ENCODE measurements around the gene ZYG11B. TPM values are rescaled to one million over a fixed set of nuclear protein-coding genes. Genes with fewer than 3 reads are reported as not detected.
"Not testable (repeated sequence)": the region's sequence is repeated elsewhere in the genome, so short reads cannot be mapped to it uniquely, and the experiment has no call there.

The ZYG11B gene
- polyA plus RNA-seq, 3 donors: 7.3 to 17.5 (median 15.8) TPM

GRCh38 chr1:52786148-52786547 is 59.9 kb downstream of the ZYG11B start:
- H3K9ac ChIP-seq (ENCODE audit: insufficient read depth, low read length, poor library complexity, severe bottlenecking): no peak overlapping the region
- no peak overlapping the region for H3K27ac ChIP-seq (ENCODE audit: low read depth in 1 of 2, low read length in 2 of 2)
- Mint-ChIP-seq H3K36me3 (peaks cover 61 to 74% of the 10 kb centered on the region in 2 donors), H3K9me3 (no peaks in the 10 kb centered on the region), H3K4me3 (no peak overlapping the region), H3K27ac (peak overlapping the region in 1 of 7 donors; percentile 1), H3K27me3 (ENCODE audit: low read depth in 3 of 3) (peaks cover 0 to 1% (median 0%) of the 10 kb centered on the region in 3 donors), H3K4me1 (peaks cover 12% of the 10 kb centered on the region)
- no peak overlapping the region for H3K4me2 ChIP-seq (replicated peaks; ENCODE audit: extremely low read depth, low read length, poor library complexity, severe bottlenecking)
- WGBS (ENCODE audit: insufficient coverage): 100% methylated on average over 2 of the region's 4 CpGs
- no peaks in the 10 kb centered on the region for H3K9me3 ChIP-seq (replicated peaks in 1 of 2; ENCODE audit: control insufficient read depth in 1 of 2, insufficient read depth in 1 of 2, low read length in 2 of 2)
- no peaks in the 10 kb centered on the region for H3K4me1 ChIP-seq (ENCODE audit: control insufficient read depth in 1 of 2, insufficient read depth in 2 of 2, low read length in 2 of 2)
- intact Hi-C loops (cut with micrococcal nuclease): no loop called here
- peaks cover 40 to 76% of the 10 kb centered on the region in 2 donors for H3K36me3 ChIP-seq (replicated peaks in 1 of 2; ENCODE audit: control insufficient read depth in 1 of 2, insufficient read depth in 2 of 2, low read length in 2 of 2)
- no peaks in the 10 kb centered on the region for H3K79me2 ChIP-seq (ENCODE audit: insufficient read depth, low read length)
- no peaks in the 10 kb centered on the region for H4K20me1 ChIP-seq (ENCODE audit: insufficient read depth, low read length)
- no peak for TF ChIP-seq CTCF (IDR thresholded peaks at IDR 0.05)
- H3K4me3 ChIP-seq (replicated peaks in 1 of 3; ENCODE audit: low read depth in 2 of 3, low read length in 3 of 3): no peak overlapping the region
- H2AFZ ChIP-seq (ENCODE audit: insufficient read depth, low read depth, low read length, poor library complexity, severe bottlenecking): no peak overlapping the region
- H3K27me3 ChIP-seq (ENCODE audit: control insufficient read depth in 2 of 2, insufficient read depth in 2 of 2, low read length in 2 of 2): no peaks in the 10 kb centered on the region
- DNase-seq: peak in 1 of 3 donors; percentile 28

GRCh38 chr1:52790429-52790828 is 64.2 kb downstream of the ZYG11B start:
- H3K36me3 Mint-ChIP-seq: peaks cover 57 to 69% of the 10 kb centered on the region in 2 donors
- H3K9me3 ChIP-seq (replicated peaks in 1 of 2; ENCODE audit: control insufficient read depth in 1 of 2, insufficient read depth in 1 of 2, low read length in 2 of 2); intact Hi-C loops (cut with micrococcal nuclease); H3K27me3 ChIP-seq (ENCODE audit: control insufficient read depth in 2 of 2, insufficient read depth in 2 of 2, low read length in 2 of 2); H3K27me3 Mint-ChIP-seq (ENCODE audit: low read depth in 3 of 3); H3K27ac Mint-ChIP-seq; H3K27ac ChIP-seq (ENCODE audit: low read depth in 1 of 2, low read length in 2 of 2); H3K4me2 ChIP-seq (replicated peaks; ENCODE audit: extremely low read depth, low read length, poor library complexity, severe bottlenecking); H3K9ac ChIP-seq (ENCODE audit: insufficient read depth, low read length, poor library complexity, severe bottlenecking); DNase-seq; H3K4me1 ChIP-seq (ENCODE audit: control insufficient read depth in 1 of 2, insufficient read depth in 2 of 2, low read length in 2 of 2); H4K20me1 ChIP-seq (ENCODE audit: insufficient read depth, low read length); H3K9me3 Mint-ChIP-seq; H3K4me3 ChIP-seq (replicated peaks in 1 of 3; ENCODE audit: low read depth in 2 of 3, low read length in 3 of 3); H3K4me3 Mint-ChIP-seq; H2AFZ ChIP-seq (ENCODE audit: insufficient read depth, low read depth, low read length, poor library complexity, severe bottlenecking); H3K79me2 ChIP-seq (ENCODE audit: insufficient read depth, low read length): not testable (repeated sequence)
- peaks cover 20% of the 10 kb centered on the region for H3K4me1 Mint-ChIP-seq
- WGBS (ENCODE audit: insufficient coverage): 98% methylated on average over 10 of the region's 12 CpGs
- H3K36me3 ChIP-seq (replicated peaks in 1 of 2; ENCODE audit: control insufficient read depth in 1 of 2, insufficient read depth in 2 of 2, low read length in 2 of 2): peaks cover 21 to 81% of the 10 kb centered on the region in 2 donors

Data from CD14-positive monocyte (primary cell).